ENCODE results near the gene IGSF21. TPM values are rescaled to one million over a fixed set of nuclear protein-coding genes. Genes with fewer than 3 reads are reported as not detected.

The IGSF21 gene
- total RNA-seq, 1 experiment from 2014 or later = 30.5 TPM

GRCh38 chr1:18358600-18358999 is 251.0 kb downstream of the IGSF21 start (continued):
- TF ChIP-seq FOXP1 (CRISPR knock-in tag; IDR thresholded peaks at IDR 0.05; ENCODE audit: borderline replicate concordance) (no peak), FOXK1 (CRISPR knock-in tag; IDR thresholded peaks at IDR 0.05) (no peak), CDX4 (CRISPR knock-in tag; IDR thresholded peaks at IDR 0.05; ENCODE audit: borderline replicate concordance) (no peak), JUN (CRISPR knock-in tag; IDR thresholded peaks at IDR 0.05) (no peak), AFF4 (CRISPR knock-in tag; IDR thresholded peaks at IDR 0.05; ENCODE audit: borderline replicate concordance) (no peak)

- no peak for DNase-seq (ENCODE audit: low spot score)
- TF ChIP-seq FOXP1 (CRISPR knock-in tag; IDR thresholded peaks at IDR 0.05; ENCODE audit: borderline replicate concordance) (no peak), NFYB (CRISPR knock-in tag; conservative IDR thresholded peaks at IDR 0.05; ENCODE audit: low read depth) (no peak), ZSCAN18 (CRISPR knock-in tag; IDR thresholded peaks at IDR 0.05) (no peak), ETV6 (CRISPR knock-in tag; IDR thresholded peaks at IDR 0.05) (no peak), IRF2 (CRISPR knock-in tag; IDR thresholded peaks at IDR 0.05; ENCODE audit: borderline replicate concordance, low read depth) (no peak), STAT6 (CRISPR knock-in tag; conservative IDR thresholded peaks at IDR 0.05; ENCODE audit: low read depth) (no peak), ATF6 (CRISPR knock-in tag; IDR thresholded peaks at IDR 0.05) (no peak), ATF1 (CRISPR knock-in tag; IDR thresholded peaks at IDR 0.05) (no peak), ZNF425 (CRISPR knock-in tag; conservative IDR thresholded peaks at IDR 0.05) (no peak), NR1H2 (CRISPR knock-in tag; IDR thresholded peaks at IDR 0.05) (no peak), HMGA2 (CRISPR knock-in tag; IDR thresholded peaks at IDR 0.05) (no peak), ZBTB43 (CRISPR knock-in tag; IDR thresholded peaks at IDR 0.05) (no peak), PRDM15 (CRISPR knock-in tag; IDR thresholded peaks at IDR 0.05) (no peak)
- ChIA-PET CTCF (interaction anchor here (1.0 to 2.6 kb wide), 3 partner anchors 15 to 221 kb away, joined by 3 to 8 read pairs (median 3); no protein-coding TSS in a partner anchor), POLR2A (no interaction called here)
- Mint-ChIP-seq H3K9me3 (no peaks in the 10 kb centered on the region), H3K4me3 (no peak overlapping the region), H3K36me3 (peaks cover 2% of the 10 kb centered on the region), H3K27ac (no peak overlapping the region), H3K4me1 (peaks cover 13% of the 10 kb centered on the region), H3K27me3 (ENCODE audit: low read depth) (peaks cover 2% of the 10 kb centered on the region; the same call in 1 of the 2 replicates)
- no peak for ATAC-seq
Observed at GRCh38 chr1:18360251-18360650, 252.7 kb downstream of the IGSF21 start.

Measured in WTC11 (cell line).